Kidney tubule cell (primary cell): ENCODE measurements around the gene COMMD9.

ENCODE experiments used
- DNase-seq: peaks from one replicate; pipeline ENCODE4 v3.0.0-alpha.2; 2018; ENCODE audit warnings: low spot score

COMMD9 gene

GRCh38 chr11:36222831-36223635 is 66.2 kb downstream of the COMMD9 start:
- peak; percentile 34 for DNase-seq
